NT2/D1 (cell line): ENCODE results near the gene CEMIP2.

Source experiments
- YY1 ChIP-seq: IDR thresholded peaks from 2 replicates; pipeline ENCODE4 v1.6.1; 2011; ENCODE audit not compliant: insufficient read length, insufficient read depth
- ZNF274 ChIP-seq: IDR thresholded peaks from 2 replicates; pipeline ENCODE4 v1.6.1; 2011; ENCODE audit warnings: mild to moderate bottlenecking, low read depth, low read length

DNA sequence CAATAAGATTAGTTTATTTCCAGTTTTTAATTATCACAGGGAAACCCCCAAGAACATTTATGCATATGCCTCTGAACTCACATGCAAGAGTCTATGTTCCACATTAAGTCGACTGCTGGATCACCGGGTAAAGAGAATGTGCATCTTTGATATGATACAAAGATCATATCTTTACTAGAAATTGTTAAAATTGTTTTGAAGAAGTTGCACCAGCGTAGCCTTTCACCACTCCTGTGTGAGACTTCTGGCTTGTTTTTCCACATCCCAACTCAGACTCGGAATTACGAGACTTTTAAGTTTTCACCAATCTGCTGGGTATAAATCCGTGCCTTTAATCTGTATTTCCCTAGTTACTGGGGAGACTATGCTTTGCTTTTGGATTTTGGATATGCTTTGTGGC, 113.2 kb downstream of the CEMIP2 start:
- no peak for TF ChIP-seq ZNF274
- no peak for TF ChIP-seq YY1
